Mesodermal cell (in vitro differentiated cells): ENCODE results near the gene AGAP1.

Experiments
- H3K27ac ChIP-seq: 2 replicates; pipeline ENCODE4 v1.7.0; 2013; ENCODE audit warnings: mild to moderate bottlenecking, low read depth, low read length, moderate library complexity; ENCODE audit not compliant: severe bottlenecking
- H3K36me3 ChIP-seq: 2 replicates; pipeline ENCODE4 v1.7.1; 2013; ENCODE audit warnings: mild to moderate bottlenecking, low read length, moderate library complexity; ENCODE audit not compliant: control insufficient read depth, insufficient read depth
- H3K4me1 ChIP-seq: one replicate; pipeline ENCODE4 v1.7.1; 2013; ENCODE audit warnings: mild to moderate bottlenecking, low read length; ENCODE audit not compliant: insufficient read depth, control insufficient read depth, poor library complexity, severe bottlenecking
- H3K4me3 ChIP-seq: 2 replicates; pipeline ENCODE4 v1.7.0; 2013; ENCODE audit warnings: low read length, control low read depth, mild to moderate bottlenecking; ENCODE audit not compliant: insufficient read depth, poor library complexity, severe bottlenecking; ENCODE audit errors: extremely low read depth
- H3K9me3 ChIP-seq: 2 replicates; pipeline ENCODE4 v1.7.1; 2013; ENCODE audit warnings: mild to moderate bottlenecking, low read length, moderate library complexity; ENCODE audit not compliant: control insufficient read depth
- WGBS, 2 experiments: methylation state at CpG; one replicate each; pipeline ENCODE4 v1.1.5; 2013; ENCODE audit warnings: missing lambda C conversion rate in 2 of 2; ENCODE audit not compliant: insufficient coverage in 2 of 2; 5-methylcytosine and 5-hydroxymethylcytosine counted together

AGAP1 gene

GRCh38 chr2:235970204-235971040 is 476.6 kb downstream of the AGAP1 start:
- Histone ChIP-seq H3K36me3 (peaks cover 35% of the 10 kb centered on the region), H3K4me1 (no peaks in the 10 kb centered on the region), H3K4me3 (no peak overlapping the region), H3K27ac (no peak overlapping the region), H3K9me3 (no peaks in the 10 kb centered on the region)
- WGBS, 2 experiments = 96 to 98% methylated on average over 22 of the region's 23 CpGs

GRCh38 chr2:235976516-235976915 is 482.7 kb downstream of the AGAP1 start:
- Histone ChIP-seq H3K4me3 (no peak overlapping the region), H3K27ac (no peak overlapping the region), H3K36me3 (peaks cover 35% of the 10 kb centered on the region), H3K9me3 (no peaks in the 10 kb centered on the region), H3K4me1 (no peaks in the 10 kb centered on the region)
- WGBS, 2 experiments = 85 to 92% methylated on average over 4 to 5 of the region's 6 CpGs

- no peak overlapping the region for H3K27ac ChIP-seq
- WGBS, 2 experiments = 91 to 93% methylated on average over 8 to 11 of the region's 11 CpGs
Measured at GRCh38 chr2:235976956-235977355, 483.1 kb downstream of the AGAP1 start.

DNA sequence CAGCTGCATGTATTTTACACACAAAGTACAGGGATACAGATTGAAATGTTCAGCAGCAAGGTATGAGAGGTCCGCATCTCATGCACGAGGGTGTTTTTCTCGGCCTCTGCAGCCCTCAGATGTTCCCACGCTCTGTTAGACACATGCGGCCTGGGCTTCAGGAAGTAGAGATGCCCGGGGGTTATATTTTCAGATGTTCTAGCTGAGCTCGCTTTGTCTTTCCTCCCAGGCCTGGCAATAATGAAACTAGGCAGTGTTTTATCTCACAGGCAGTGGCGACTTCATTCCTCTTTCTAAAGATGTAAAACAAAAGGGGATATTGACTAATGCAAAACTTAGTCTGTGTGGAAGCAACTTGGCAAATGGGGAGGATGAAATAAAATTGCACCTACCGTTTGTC is 483.6 kb downstream of the AGAP1 start:
- Histone ChIP-seq H3K9me3 (no peaks in the 10 kb centered on the region), H3K4me3 (no peak overlapping the region), H3K36me3 (peaks cover 35% of the 10 kb centered on the region), H3K27ac (no peak overlapping the region), H3K4me1 (no peaks in the 10 kb centered on the region)
- 93 to 97% methylated on average over 9 of the region's 9 CpGs for WGBS, 2 experiments

More at GRCh38 chr2:235976956-235977355, 483.1 kb downstream of the AGAP1 start:
- H3K4me1 ChIP-seq = no peaks in the 10 kb centered on the region
- no peaks in the 10 kb centered on the region for H3K9me3 ChIP-seq
- H3K4me3 ChIP-seq = no peak overlapping the region
- peaks cover 35% of the 10 kb centered on the region for H3K36me3 ChIP-seq

- H3K4me1 ChIP-seq = no peaks in the 10 kb centered on the region
- no peaks in the 10 kb centered on the region for H3K9me3 ChIP-seq
- H3K4me3 ChIP-seq = no peak overlapping the region
- WGBS, 2 experiments = 100% methylated on average over 1 of the region's 1 CpG
- H3K36me3 ChIP-seq = peaks cover 30% of the 10 kb centered on the region
- H3K27ac ChIP-seq = no peak overlapping the region
Measured at GRCh38 chr2:235978022-235978421, 484.2 kb downstream of the AGAP1 start.

- Histone ChIP-seq H3K9me3 (no peaks in the 10 kb centered on the region), H3K27ac (no peak overlapping the region), H3K4me3 (no peak overlapping the region), H3K36me3 (peaks cover 36% of the 10 kb centered on the region), H3K4me1 (no peaks in the 10 kb centered on the region)
- 96 to 97% methylated on average over 5 of the region's 8 CpGs for WGBS, 2 experiments
Measured at GRCh38 chr2:235979037-235979436, 485.2 kb downstream of the AGAP1 start.

DNA sequence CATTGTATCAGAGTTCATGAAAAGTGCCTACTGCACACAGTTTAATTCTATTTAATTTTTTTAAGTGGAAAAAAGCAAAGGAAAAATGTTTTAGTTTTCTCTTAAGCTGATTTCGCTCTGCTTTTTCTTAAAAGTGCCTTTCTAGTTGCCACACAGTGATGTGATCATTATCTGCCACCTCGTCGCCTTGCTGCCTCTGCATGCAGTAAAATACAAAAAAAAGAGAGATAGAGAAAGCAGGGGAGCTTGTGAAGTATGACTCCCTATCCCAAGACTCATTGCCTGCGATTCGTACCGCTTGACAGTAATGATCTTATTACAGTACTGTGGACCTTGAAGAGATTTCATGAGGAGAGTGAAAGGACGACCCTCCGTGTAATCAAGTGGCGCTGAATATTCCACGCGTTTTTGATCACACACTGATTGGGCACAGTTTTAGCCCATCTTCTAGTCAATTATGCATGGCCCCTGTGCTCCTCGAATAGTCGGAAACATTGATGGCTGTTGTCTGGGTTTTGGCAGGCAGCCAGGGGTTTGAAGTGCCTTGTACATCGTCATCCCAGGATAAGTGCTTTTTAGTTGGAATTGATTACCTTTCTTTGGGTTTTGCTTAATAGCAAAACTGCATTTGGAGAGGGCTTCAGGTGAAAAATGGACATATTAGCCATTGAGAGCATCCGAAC is 486.1 kb downstream of the AGAP1 start:
- H3K36me3 ChIP-seq = peaks cover 31% of the 10 kb centered on the region

DNA sequence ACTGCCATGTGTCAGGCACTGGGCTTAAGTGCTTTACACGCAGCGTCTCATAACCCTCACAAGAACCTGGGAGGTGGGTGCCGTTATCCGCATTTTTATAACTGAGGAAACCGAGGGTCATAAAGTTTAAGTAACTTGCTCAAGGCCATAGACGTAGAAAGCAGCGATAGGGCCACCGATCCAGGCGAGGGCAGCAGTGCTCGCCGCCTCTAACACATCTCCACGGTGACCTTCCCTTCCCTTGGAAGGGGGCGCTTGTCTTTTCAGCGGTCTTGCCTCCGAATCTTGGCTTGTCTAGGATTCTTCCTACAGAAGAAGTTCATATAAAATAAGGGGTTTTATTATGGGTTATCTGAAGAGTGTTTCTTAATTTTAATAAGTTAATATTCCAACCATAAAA is 487.8 kb downstream of the AGAP1 start:
- Histone ChIP-seq H3K9me3 (peaks cover 3% of the 10 kb centered on the region), H3K4me1 (no peaks in the 10 kb centered on the region), H3K36me3 (peaks cover 20% of the 10 kb centered on the region), H3K27ac (no peak overlapping the region), H3K4me3 (no peak overlapping the region)
- WGBS, 2 experiments = 31 to 45% methylated on average over 12 of the region's 15 CpGs

More for the DNA sequence above, 486.1 kb downstream of the AGAP1 start:
- H3K4me3 ChIP-seq = no peak overlapping the region
- H3K4me1 ChIP-seq = no peaks in the 10 kb centered on the region
- 91 to 95% methylated on average over 15 of the region's 15 CpGs for WGBS, 2 experiments
- no peak overlapping the region for H3K27ac ChIP-seq
- H3K9me3 ChIP-seq = peaks cover 3% of the 10 kb centered on the region

- Histone ChIP-seq H3K27ac (no peak overlapping the region), H3K4me3 (no peak overlapping the region), H3K36me3 (peaks cover 7% of the 10 kb centered on the region), H3K4me1 (no peaks in the 10 kb centered on the region), H3K9me3 (peaks cover 3% of the 10 kb centered on the region)
- 86 to 97% methylated on average over 2 to 4 of the region's 4 CpGs for WGBS, 2 experiments
Measured at GRCh38 chr2:235983016-235983415, 489.2 kb downstream of the AGAP1 start.

GRCh38 chr2:235984552-235984951 is 490.7 kb downstream of the AGAP1 start:
- Histone ChIP-seq H3K9me3 (peaks cover 3% of the 10 kb centered on the region), H3K4me1 (no peaks in the 10 kb centered on the region), H3K36me3 (peaks cover 7% of the 10 kb centered on the region), H3K27ac (no peak overlapping the region), H3K4me3 (no peak overlapping the region)
- WGBS, 2 experiments = 87 to 100% methylated on average over 4 to 5 of the region's 6 CpGs

DNA sequence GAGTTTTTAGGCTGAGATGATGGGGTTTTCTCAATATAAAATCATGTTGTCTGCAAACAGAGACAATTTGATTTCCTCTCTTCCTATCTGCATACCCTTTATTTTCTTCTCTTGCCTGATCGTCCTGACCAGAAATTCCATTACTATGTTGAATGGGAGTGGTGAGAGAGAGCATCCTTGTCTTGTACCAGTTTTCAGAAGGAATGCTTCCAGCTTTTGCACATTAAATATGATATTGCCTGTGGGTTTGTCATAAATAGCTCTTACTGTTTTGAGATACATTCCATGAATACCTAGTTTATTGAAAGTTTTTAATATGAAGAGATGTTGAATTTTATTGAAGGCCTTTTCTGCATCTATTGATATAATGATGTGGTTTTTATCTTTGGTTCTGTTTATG is 492.5 kb downstream of the AGAP1 start:
- H3K36me3 ChIP-seq = peaks cover 7% of the 10 kb centered on the region
- H3K4me3 ChIP-seq = no peak overlapping the region
- no peak overlapping the region for H3K27ac ChIP-seq
- H3K9me3 ChIP-seq = peaks cover 3% of the 10 kb centered on the region
- no peaks in the 10 kb centered on the region for H3K4me1 ChIP-seq
- WGBS, 2 experiments = no CpG with 5 or more reads among the region's 1 CpG
